ENCODE results near the gene SLC39A11.

DNA sequence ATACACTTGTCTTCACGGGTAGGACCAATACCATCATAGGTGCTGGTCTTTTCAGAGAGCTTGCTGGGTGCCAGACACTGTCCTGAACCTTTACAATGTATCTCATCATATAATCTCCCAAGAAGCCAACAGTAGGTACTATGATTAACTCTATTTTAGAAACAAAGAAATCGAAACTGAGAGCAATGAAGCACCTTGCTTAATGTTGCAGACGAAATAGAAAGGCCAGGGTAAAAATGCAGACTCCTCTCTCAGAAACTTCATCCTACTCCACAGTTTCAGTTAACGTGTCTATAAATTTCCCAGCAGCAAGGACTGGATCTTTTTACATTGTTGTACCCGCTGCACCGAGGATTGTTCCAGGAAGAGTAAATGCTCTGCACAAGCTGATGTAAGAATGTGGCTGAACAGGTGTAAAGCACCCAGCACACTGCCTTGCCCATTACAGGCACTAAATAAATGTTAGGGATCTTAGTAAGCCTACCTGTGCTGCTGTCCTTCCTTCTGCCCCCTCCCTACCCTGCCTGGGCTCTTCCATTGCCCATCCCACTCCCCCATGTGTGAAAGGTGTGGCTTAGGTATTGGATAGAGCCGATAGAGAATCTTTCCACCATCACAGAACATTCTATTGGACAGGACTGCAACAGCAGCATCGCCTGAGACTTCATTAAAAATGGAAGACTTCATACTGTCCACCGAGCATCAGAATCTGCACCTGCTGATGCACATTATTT lies 495.0 kb downstream of the SLC39A11 start:
- no peak for TF ChIP-seq EZH2 (IDR thresholded peaks at IDR 0.05; ENCODE audit: low read depth)
- TF ChIP-seq, protein P1, sequence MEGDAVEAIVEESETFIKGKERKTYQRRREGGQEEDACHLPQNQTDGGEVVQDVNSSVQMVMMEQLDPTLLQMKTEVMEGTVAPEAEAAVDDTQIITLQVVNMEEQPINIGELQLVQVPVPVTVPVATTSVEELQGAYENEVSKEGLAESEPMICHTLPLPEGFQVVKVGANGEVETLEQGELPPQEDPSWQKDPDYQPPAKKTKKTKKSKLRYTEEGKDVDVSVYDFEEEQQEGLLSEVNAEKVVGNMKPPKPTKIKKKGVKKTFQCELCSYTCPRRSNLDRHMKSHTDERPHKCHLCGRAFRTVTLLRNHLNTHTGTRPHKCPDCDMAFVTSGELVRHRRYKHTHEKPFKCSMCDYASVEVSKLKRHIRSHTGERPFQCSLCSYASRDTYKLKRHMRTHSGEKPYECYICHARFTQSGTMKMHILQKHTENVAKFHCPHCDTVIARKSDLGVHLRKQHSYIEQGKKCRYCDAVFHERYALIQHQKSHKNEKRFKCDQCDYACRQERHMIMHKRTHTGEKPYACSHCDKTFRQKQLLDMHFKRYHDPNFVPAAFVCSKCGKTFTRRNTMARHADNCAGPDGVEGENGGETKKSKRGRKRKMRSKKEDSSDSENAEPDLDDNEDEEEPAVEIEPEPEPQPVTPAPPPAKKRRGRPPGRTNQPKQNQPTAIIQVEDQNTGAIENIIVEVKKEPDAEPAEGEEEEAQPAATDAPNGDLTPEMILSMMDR (conservative IDR thresholded peaks at IDR 0.05): no peak

Measured in PC-9 (cell line).